ENCODE results near the gene SNRPA.
"Not testable (repeated sequence)": the region's sequence is repeated elsewhere in the genome, so short reads cannot be mapped to it uniquely, and the experiment has no call there.

SNRPA gene

GRCh38 chr19:40721936-40722661 is 28.9 kb upstream of the SNRPA start:
- DNase-seq: no peak

DNA sequence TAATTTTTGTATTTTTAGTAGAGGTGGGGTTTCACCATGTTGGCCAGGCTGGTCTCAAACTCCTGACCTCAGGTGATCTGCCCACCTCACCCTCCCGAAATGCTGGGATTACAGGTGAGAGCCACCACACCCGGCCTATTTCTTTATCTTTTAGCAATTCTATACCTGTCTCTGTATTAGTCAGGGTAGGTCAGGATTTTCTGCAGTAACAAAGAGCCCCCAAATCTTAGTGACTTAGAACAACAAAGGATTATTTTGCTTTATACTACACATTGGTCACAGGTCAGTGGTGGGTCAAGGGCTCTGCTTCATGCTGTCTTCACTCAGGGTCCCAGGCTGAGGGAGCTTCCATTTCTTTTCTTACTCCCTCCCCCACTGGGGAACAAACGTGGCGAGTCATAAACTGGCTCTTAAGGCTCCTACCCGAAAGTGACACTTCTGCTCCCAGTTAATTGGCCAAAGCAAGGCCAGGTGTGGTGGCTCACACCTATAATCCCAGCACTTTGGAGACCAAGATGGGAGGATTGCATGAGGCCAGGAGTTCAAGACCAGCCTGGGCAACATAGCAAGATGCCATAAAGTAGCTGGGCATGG is 27.2 kb upstream of the SNRPA start:
- DNase-seq: no peak

DNA sequence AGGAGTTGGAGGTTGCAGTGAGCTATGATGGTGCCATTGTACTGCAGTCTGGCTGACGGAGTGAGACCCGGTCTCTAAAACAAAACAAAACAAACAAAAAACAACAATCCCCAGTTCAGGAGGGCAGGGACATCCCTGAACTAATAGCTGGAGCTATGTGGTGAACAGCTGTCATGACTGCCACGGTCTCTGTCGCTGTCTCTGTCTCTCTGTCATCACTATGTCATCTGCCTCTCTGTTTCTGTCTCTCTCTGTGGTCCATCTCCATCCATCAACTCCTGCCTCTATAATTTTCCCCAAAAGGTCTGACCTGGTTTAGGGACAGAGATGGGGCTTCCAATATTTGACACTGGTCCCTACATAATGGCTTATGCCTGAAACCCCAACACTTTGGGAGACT is 26.7 kb upstream of the SNRPA start:
- DNase-seq: no peak

DNA sequence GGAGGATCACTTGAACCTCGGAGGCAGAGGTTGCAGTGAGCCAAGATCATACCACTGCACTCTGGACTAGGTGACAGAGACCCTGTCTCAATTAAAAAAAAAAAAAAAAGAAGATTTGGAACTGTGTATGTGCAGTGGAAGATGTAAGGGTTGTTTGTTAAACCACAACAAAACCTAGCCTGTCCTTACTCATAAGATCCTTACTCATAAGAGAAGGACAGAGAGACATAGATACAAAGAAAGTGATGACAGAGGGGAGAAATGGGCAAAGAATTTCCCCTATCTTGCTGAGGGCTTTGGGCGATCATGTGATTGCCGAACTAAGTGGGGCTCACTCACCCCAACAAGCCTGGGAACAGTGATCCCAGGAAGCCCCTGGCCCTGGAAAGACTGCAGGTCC is 26.1 kb upstream of the SNRPA start:
- DNase-seq: no peak

DNA sequence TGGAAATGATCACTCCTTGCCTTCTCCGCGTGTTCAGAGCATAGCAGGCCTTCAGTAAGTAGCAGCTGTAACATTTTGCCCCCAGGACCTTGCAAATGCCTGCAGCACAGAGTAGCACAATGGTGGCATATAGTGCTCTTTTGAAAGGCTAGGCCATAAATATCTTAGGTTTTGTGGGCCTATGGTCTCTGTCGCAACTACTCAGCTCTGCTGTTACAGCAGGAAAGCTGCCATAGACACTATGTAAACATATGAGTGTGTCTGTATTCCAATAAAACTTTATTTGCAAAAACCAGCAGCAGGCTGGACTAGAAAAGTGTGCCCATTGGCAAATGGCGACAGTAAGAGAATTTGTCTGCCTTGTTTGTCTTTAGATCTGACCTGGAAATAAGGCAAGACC is 24.7 kb upstream of the SNRPA start:
- no peak for DNase-seq

DNA sequence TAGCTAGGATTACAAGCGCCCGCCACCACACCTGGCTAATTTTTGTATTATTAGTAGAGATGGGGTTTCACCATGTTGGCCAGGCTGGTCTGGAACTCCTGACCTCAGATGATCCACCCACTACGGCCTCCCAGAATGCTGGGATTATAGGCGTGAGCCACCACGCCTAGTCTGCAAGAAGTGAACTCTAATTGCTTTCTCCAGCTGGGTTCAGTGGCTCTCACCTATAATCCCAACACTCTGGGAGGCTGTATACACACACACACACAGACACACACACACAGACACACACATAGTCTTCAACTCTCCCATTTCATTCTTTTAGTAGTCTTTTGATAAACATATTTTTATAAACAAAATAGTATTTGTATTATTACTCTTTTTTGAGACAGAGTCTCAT is 20.9 kb upstream of the SNRPA start:
- not testable (repeated sequence) for DNase-seq

GRCh38 chr19:40732304-40732703 is 18.7 kb upstream of the SNRPA start:
- not testable (repeated sequence) for DNase-seq

- DNase-seq: no peak
Observed at GRCh38 chr19:40733149-40733548, 17.9 kb upstream of the SNRPA start.

DNA sequence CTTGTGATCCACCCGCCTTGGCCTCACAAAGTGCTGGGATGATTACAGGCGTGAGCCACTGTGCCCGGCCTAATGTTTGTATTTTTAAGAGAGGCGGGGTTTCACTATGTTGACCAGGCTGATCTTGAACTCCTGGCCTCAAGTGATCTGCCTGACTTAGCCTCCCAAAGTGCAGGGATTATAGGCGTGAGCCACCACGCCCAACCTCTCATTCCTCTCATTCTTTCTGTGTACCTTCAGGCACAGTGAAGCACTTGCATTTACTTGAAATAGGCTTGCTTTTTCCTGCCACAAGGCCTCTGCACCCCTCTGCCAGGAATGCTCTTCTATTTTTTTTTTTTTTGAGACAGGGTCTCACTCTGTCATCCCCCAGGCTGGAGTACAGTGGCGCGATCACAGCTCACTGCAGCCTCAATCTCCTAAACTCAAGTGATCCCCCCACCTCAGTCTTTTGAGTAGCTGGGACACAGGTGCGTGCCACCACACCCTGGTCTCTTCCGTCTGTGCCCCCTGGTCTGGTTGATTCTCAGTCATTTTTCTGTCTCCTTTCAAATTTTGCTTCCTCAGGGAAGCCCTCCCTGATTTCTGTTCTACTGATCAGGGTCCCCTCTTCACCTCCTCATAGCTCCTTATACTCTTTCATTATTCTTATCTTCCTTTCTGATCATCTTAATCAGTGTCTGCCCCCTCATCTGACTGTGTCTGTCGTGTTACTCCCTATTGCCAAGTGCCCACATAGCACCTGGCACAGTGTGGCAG is 15.8 kb upstream of the SNRPA start:
- no peak for DNase-seq

- DNase-seq: no peak
Observed at GRCh38 chr19:40736661-40737060, 14.3 kb upstream of the SNRPA start.

GRCh38 chr19:40737102-40737644 is 13.8 kb upstream of the SNRPA start:
- no peak for DNase-seq

- no peak for DNase-seq
Observed at GRCh38 chr19:40739030-40739839, 11.8 kb upstream of the SNRPA start.

- DNase-seq: no peak
Observed at GRCh38 chr19:40739871-40740703, 10.9 kb upstream of the SNRPA start.

DNA sequence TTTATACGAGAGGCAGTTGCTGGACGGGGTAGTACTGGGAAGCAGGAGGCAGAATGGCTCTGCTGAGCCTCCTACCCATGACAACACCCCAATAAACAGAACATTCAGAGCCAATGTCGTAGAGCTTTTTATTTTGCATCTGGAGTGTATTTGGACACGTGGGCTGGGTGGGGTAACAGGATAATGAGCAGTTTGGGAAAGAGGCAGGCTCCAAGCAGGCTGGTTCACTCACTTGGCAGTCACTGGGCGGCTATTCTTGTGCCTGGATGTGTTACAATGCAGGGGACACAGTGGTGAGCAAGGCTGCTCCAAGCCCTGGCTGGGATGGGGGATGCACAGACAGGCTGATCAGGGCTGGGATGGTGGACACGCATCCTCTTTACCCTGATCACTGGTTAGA is 10.3 kb upstream of the SNRPA start:
- no peak for DNase-seq

- no peak for DNase-seq
Observed at GRCh38 chr19:40741527-40742390, 9.2 kb upstream of the SNRPA start.

DNA sequence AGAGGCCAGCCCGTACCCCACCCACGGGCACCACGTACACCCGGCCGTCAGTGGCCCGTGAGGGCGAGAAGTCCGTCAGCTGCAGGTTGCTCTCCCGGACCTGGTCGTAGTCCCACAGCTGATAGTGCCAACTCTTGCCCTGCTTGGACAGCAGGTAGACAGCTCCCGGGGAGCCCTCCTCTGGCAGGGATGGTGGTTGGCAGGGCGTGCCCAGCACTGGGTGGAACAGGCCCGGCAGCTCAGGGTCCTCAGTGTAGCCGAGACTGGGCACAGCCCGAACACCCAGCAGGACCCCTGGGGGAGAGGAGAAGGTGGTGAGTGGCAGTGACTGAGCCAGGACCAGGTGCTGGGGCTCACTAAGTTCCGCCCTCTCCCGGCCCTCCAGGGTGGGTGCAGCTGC is 8.5 kb upstream of the SNRPA start:
- no peak for DNase-seq

GRCh38 chr19:40742886-40743285 is 8.1 kb upstream of the SNRPA start:
- no peak for DNase-seq

DNA sequence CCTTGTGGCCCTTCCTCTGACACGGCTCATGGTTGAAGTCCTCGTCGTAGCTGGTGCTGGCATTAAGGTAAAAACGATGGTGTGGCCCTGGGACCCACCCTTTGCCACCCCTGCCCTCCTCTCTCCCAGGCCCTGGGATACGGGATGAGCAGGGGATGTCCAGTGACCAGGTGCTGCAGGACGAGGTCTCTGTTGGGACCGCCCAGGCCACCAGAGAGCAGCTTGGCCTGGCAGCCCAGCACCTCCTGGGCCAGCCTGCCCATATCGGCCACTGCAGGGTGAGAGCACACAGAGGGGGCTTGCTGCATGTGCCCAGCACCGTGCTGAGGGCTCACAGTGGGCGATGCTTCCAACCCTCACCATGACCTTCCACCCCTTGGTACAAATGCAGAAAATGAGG is 7.1 kb upstream of the SNRPA start:
- no peak for DNase-seq

GRCh38 chr19:40744554-40745401 is 6.2 kb upstream of the SNRPA start:
- no peak for DNase-seq

GRCh38 chr19:40745402-40745780 is 5.6 kb upstream of the SNRPA start:
- no peak for DNase-seq
